Omental fat pad (tissue), 4 donors: ENCODE results near the gene INTS6. TPM values are rescaled to one million over a fixed set of nuclear protein-coding genes. Genes with fewer than 3 reads are reported as not detected.
A peak's percentile ranks its signal among the peaks of the same experiment; 100 is the strongest.

Experiments used
- ATAC-seq: fragments of 150-250 bp; one replicate; pipeline ENCODE4 v1.9.1; 2016; ENCODE audit warnings: mild to moderate bottlenecking, moderate library complexity; ENCODE audit not compliant: low FRiP score
- DNase-seq: peaks from one replicate; pipeline ENCODE4 v3.0.0-alpha.2; 2019; ENCODE audit warnings: low spot score
- CTCF ChIP-seq, 3 donors: fragments of 450-650 bp; IDR thresholded peaks; one replicate each; pipeline ENCODE4 v1.5.1; 2016 to 2017; ENCODE audit warnings: antibody characterized with exemption in 3 of 3, mild to moderate bottlenecking in 3 of 3, moderate library complexity in 2 of 3
- total RNA-seq, 4 donors: library from RNA; depleted of rRNA; stranded (reverse); fragments of >200 nt; gene quantifications; one replicate each; pipeline ENCODE4 v1.1.0, GENCODE V29; 2016

INTS6 gene
- 10 to 100 TPM; 31.3 to 69.7 (median 40.0) TPM for total RNA-seq

GRCh38 chr13:51452361-51453206, at the start of gene INTS6:
Gene INTS6, minus strand, starts transcription at chr13:51453036. Its CDS starts 511 bp downstream, at chr13:51452525.
- TF ChIP-seq CTCF (IDR thresholded peaks at IDR 0.05) = no peak
- peak; percentile 96 for ATAC-seq
- peak; percentile 92 for DNase-seq

- DNase-seq (no peak), ATAC-seq (no peak)
- no peak for TF ChIP-seq CTCF (IDR thresholded peaks at IDR 0.05)
Observed at GRCh38 chr13:51502153-51502651, 49.4 kb upstream of the INTS6 start.

GRCh38 chr13:51501592-51502152, 48.8 kb upstream of the INTS6 start:
- ATAC-seq (no peak), DNase-seq (no peak)
- no peak for TF ChIP-seq CTCF (IDR thresholded peaks at IDR 0.05)

GRCh38 chr13:51501096-51501495, 48.3 kb upstream of the INTS6 start:
- DNase-seq (no peak), ATAC-seq (no peak)
- TF ChIP-seq CTCF (IDR thresholded peaks at IDR 0.05) = no peak

GRCh38 chr13:51500687-51501086, 47.9 kb upstream of the INTS6 start:
- ATAC-seq (no peak), DNase-seq (no peak)
- no peak for TF ChIP-seq CTCF (IDR thresholded peaks at IDR 0.05)

- no peak for DNase-seq
- TF ChIP-seq CTCF (IDR thresholded peaks at IDR 0.05) = no peak
- ATAC-seq = no peak
Observed at GRCh38 chr13:51499841-51500240, 47.0 kb upstream of the INTS6 start.
